ENCODE data around the gene LGR4. TPM values are rescaled to one million over a fixed set of nuclear protein-coding genes. Genes with fewer than 3 reads are reported as not detected.

The LGR4 gene
- total RNA-seq, 5 donors from 2014 or later (not counting 1 experiment from before 2014, with no cell fraction given): 0.68 to 2.4 (median 1.2) TPM

DNA sequence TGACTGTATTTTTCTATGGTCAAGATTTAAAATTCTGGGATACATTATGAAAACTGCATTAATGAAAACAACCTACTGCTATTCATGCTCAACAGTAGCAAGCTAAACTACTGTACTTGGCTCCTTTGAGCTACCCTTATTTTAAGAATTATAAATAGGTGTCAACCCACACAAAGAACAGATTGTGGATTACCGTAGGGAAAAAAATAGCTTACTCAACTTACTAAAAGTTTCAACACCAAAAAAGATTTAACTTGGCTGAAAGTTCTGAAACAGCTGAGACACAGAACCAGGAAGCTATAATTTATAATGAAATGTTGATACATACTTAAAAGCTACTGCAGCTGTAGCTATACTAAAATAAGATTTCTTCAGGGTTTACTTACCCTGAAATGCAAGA lies 23.9 kb upstream of the LGR4 start:
- ATAC-seq (replicated peaks in 1 of 4) (no peak), DNase-seq (no peak)
- POLR2A ChIA-PET: interaction anchor here in 1 of 2 donors (0.5 kb wide), 1 partner anchor 207 kb away, joined by 3 read pairs; no protein-coding TSS in a partner anchor
- Mint-ChIP-seq H3K9me3 (no peaks in the 10 kb centered on the region), H3K4me1 (peaks cover 14 to 27% (median 22%) of the 10 kb centered on the region in 3 donors), H3K27ac (no peak overlapping the region), H3K27me3 (no peaks in the 10 kb centered on the region), H3K4me3 (no peak overlapping the region), H3K36me3 (peaks cover 23% of the 10 kb centered on the region)
- H3K9me3 ChIP-seq: no peaks in the 10 kb centered on the region
- no peaks in the 10 kb centered on the region for H3K27me3 ChIP-seq (replicated peaks in 1 of 2; ENCODE audit: control insufficient read depth in 2 of 2, extremely low read depth in 1 of 2, insufficient read depth in 2 of 2, low read length in 1 of 2)
- no CpG with 5 or more reads among the region's 1 CpG for WGBS (ENCODE audit: insufficient coverage)
- CTCF ChIA-PET: interaction anchor here (0.6 to 7.9 kb wide), 12 partner anchors 10 to 311 kb away, joined by 3 to 82 read pairs (median 4); partner anchors contain the start of gene LGR4 (in 1 of the 2)
- H3K27ac ChIP-seq (ENCODE audit: low read length): no peak overlapping the region
- no peak overlapping the region for H3K4me3 ChIP-seq (ENCODE audit: control insufficient read depth in 1 of 2, extremely low read depth in 1 of 2, low read length in 1 of 2)
- no peaks in the 10 kb centered on the region for H3K4me1 ChIP-seq (ENCODE audit: control insufficient read depth in 1 of 2, extremely low read depth in 1 of 2, insufficient read depth in 2 of 2, low read length in 2 of 2)
- peaks cover 5 to 30% of the 10 kb centered on the region in 2 donors for H3K36me3 ChIP-seq (ENCODE audit: control insufficient read depth in 2 of 2, extremely low read depth in 1 of 2, insufficient read depth in 1 of 2, low read length in 1 of 2)

DNA sequence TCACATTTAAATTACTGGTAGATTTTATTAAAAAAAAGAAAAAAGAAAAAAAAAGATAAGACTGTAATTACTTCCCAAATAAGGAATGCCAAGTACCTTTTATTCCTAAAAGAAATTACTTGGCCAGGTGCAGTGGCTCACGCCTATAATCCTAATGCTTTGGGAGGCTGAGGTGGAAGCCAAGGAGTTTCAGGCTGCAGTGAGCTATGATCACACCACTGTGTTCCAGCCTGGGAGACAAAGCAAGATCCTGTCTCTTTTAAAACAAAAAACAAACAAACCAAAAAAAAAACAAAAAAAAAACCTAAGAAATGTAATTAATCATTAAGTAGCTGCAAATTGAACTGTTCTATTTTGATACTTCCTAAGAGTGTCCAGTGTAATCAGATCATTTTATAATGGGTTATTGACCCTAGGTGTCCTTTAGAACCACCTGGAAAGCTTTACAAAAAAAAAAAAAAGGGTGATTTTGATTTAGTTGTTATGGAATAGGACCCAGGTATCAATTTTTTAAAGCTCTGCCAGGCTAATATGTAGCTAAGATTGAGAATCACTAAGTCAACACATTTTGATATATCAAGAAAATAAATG lies 23.2 kb upstream of the LGR4 start:
- no peak overlapping the region for H3K4me3 Mint-ChIP-seq
- Histone ChIP-seq H3K27me3 (replicated peaks in 1 of 2; ENCODE audit: control insufficient read depth in 2 of 2, extremely low read depth in 1 of 2, insufficient read depth in 2 of 2, low read length in 1 of 2) (no peaks in the 10 kb centered on the region), H3K36me3 (ENCODE audit: control insufficient read depth in 2 of 2, extremely low read depth in 1 of 2, insufficient read depth in 1 of 2, low read length in 1 of 2) (peaks cover 5 to 31% of the 10 kb centered on the region in 2 donors), H3K9me3 (no peaks in the 10 kb centered on the region), H3K4me1 (ENCODE audit: control insufficient read depth in 1 of 2, extremely low read depth in 1 of 2, insufficient read depth in 2 of 2, low read length in 2 of 2) (no peaks in the 10 kb centered on the region), H3K4me3 (ENCODE audit: control insufficient read depth in 1 of 2, extremely low read depth in 1 of 2, low read length in 1 of 2) (no peak overlapping the region), H3K27ac (ENCODE audit: low read length) (no peak overlapping the region)
- CTCF ChIA-PET: interaction anchor here (0.6 to 7.9 kb wide), 12 partner anchors 9 to 1856 kb away, joined by 3 to 82 read pairs (median 3); partner anchors contain the start of gene CCDC34 (in 1 of the 2)
- H3K27ac Mint-ChIP-seq: no peak overlapping the region
- WGBS (ENCODE audit: insufficient coverage): no CpG with 5 or more reads among the region's 1 CpG
- no peaks in the 10 kb centered on the region for H3K27me3 Mint-ChIP-seq
- no peaks in the 10 kb centered on the region for H3K9me3 Mint-ChIP-seq
- peaks cover 29% of the 10 kb centered on the region for H3K36me3 Mint-ChIP-seq
- POLR2A ChIA-PET: interaction anchor here in 1 of 2 donors (0.5 to 0.7 kb wide), 3 partner anchors 11 to 206 kb away, joined by 3 to 4 read pairs (median 4); partner anchors contain the start of gene LIN7C
- peaks cover 14 to 26% (median 22%) of the 10 kb centered on the region in 3 donors for H3K4me1 Mint-ChIP-seq
- ATAC-seq (replicated peaks in 1 of 4) (no peak), DNase-seq (no peak)

DNA sequence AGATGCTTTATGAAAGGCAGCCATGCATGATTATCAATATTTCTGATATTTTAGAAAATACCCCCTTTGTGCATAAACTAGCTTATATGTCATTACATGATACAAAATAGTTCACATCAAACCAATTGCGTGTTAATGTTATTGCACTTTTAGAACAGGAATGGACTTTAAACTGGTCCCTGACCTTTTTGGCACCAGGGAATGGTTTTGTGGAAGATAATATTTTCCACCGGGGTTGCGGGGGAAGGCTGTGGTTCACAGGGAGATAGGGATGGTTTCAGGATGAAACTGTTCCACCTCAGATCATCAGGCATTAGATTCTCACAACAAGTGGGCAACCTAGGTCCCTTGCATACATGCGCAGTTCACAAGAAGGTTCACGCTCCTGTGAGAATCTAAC lies 16.5 kb upstream of the LGR4 start:
- no peak overlapping the region for H3K4me3 ChIP-seq (ENCODE audit: control insufficient read depth in 1 of 2, extremely low read depth in 1 of 2, low read length in 1 of 2)
- DNase-seq (no peak), ATAC-seq (replicated peaks in 1 of 4) (no peak)
- no peak overlapping the region for H3K27ac ChIP-seq (ENCODE audit: low read length)
- Mint-ChIP-seq H3K27ac (no peak overlapping the region), H3K27me3 (no peaks in the 10 kb centered on the region), H3K9me3 (no peaks in the 10 kb centered on the region), H3K4me3 (no peak overlapping the region), H3K36me3 (peaks cover 16% of the 10 kb centered on the region), H3K4me1 (no peaks in the 10 kb centered on the region)
- H3K4me1 ChIP-seq (ENCODE audit: control insufficient read depth in 1 of 2, extremely low read depth in 1 of 2, insufficient read depth in 2 of 2, low read length in 2 of 2): no peaks in the 10 kb centered on the region
- CTCF ChIA-PET: interaction anchor here in 1 of 2 donors (1.0 to 1.6 kb wide), 2 partner anchors 8 to 123 kb away, joined by 3 to 4 read pairs; no protein-coding TSS in a partner anchor
- no peaks in the 10 kb centered on the region for H3K27me3 ChIP-seq (replicated peaks in 1 of 2; ENCODE audit: control insufficient read depth in 2 of 2, extremely low read depth in 1 of 2, insufficient read depth in 2 of 2, low read length in 1 of 2)
- POLR2A ChIA-PET: no interaction called here
- H3K9me3 ChIP-seq: no peaks in the 10 kb centered on the region
- whole genome bisulfite sequencing (ENCODE audit: insufficient coverage): 100% methylated on average over 2 of the region's 5 CpGs
- peaks cover 0 to 16% of the 10 kb centered on the region in 2 donors for H3K36me3 ChIP-seq (ENCODE audit: control insufficient read depth in 2 of 2, extremely low read depth in 1 of 2, insufficient read depth in 1 of 2, low read length in 1 of 2)

DNA sequence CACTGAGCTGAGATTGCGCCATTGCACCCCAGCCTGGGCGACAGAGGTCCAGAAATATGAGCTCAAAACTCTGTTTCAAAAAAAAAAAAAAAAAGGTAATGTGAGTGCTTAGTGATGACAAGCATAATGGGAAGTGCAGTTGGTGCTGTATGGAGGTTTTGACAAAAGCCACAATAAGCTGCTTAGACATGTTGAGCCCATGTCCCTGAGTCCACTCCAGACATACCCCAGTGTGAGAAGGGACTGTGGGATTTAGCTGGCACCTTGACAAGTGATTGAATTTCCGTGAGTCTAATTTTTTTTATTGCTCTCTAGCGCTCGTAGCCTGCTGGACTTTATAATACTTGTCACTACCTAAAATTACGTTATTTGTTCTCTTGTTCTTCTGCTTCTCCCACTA lies 15.1 kb upstream of the LGR4 start:
- H3K4me3 ChIP-seq (ENCODE audit: control insufficient read depth in 1 of 2, extremely low read depth in 1 of 2, low read length in 1 of 2): no peak overlapping the region
- ATAC-seq (replicated peaks in 1 of 4): no peak
- H3K27me3 ChIP-seq (replicated peaks in 1 of 2; ENCODE audit: control insufficient read depth in 2 of 2, extremely low read depth in 1 of 2, insufficient read depth in 2 of 2, low read length in 1 of 2): no peaks in the 10 kb centered on the region
- no peaks in the 10 kb centered on the region for H3K4me1 ChIP-seq (ENCODE audit: control insufficient read depth in 1 of 2, extremely low read depth in 1 of 2, insufficient read depth in 2 of 2, low read length in 2 of 2)
- ChIA-PET CTCF (interaction anchor here (0.6 to 5.8 kb wide), 9 partner anchors 10 to 1505 kb away, joined by 3 to 82 read pairs (median 4); partner anchors contain the start of gene LGR4 (in 1 of the 2)), POLR2A (no interaction called here)
- H3K27ac ChIP-seq (ENCODE audit: low read length): no peak overlapping the region
- peaks cover 0 to 14% of the 10 kb centered on the region in 2 donors for H3K36me3 ChIP-seq (ENCODE audit: control insufficient read depth in 2 of 2, extremely low read depth in 1 of 2, insufficient read depth in 1 of 2, low read length in 1 of 2)
- no peak overlapping the region for H3K4me3 Mint-ChIP-seq
- H3K36me3 Mint-ChIP-seq: peaks cover 16% of the 10 kb centered on the region
- no peak for DNase-seq
- no peaks in the 10 kb centered on the region for H3K9me3 Mint-ChIP-seq
- 100% methylated on average over 1 of the region's 6 CpGs for WGBS (ENCODE audit: insufficient coverage)
- H3K27ac Mint-ChIP-seq: no peak overlapping the region
- H3K27me3 Mint-ChIP-seq: no peaks in the 10 kb centered on the region
- no peaks in the 10 kb centered on the region for H3K9me3 ChIP-seq
- H3K4me1 Mint-ChIP-seq: no peaks in the 10 kb centered on the region

DNA sequence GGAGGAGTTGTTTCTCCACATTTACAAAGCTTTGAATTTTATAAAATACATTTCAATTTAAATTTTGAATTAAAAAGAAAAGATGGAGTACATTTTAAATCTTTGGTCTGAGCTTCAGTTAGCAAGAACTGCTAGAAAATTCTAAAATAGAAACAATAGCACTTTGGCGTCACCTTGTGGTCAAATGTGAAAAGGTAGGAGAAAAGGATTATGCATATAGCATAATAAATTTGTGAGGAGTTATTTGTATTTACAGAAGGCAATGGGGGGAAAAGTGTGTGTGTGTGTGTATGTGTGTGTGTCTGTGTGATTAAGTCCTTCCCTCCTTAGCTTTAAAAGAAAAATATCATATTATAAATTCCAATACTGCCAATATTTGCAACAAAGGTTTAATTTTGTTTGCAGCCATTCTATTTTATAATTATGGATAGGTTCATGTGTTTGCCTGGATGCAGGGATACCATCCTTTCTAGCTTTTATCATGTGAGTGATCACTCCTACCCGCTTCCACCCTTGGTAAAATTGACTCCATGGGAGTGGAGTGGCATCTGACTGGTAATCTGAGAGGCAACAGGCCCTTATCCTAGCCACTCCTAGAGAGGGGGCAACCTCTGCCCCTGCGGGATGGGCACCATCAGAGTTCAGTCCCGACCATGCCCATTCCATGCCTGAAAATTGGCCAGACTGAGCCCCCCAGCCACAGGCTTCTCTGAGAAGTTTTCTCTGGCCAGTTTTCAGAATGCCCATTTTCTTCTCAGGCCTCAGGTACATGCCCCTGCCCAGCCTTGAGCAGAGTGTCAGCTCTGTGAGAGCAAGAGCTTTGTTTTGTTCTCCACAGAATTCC lies 13.6 kb upstream of the LGR4 start:
- Histone ChIP-seq H3K4me3 (ENCODE audit: control insufficient read depth in 1 of 2, extremely low read depth in 1 of 2, low read length in 1 of 2) (no peak overlapping the region), H3K9me3 (no peaks in the 10 kb centered on the region), H3K27ac (ENCODE audit: low read length) (no peak overlapping the region), H3K4me1 (ENCODE audit: control insufficient read depth in 1 of 2, extremely low read depth in 1 of 2, insufficient read depth in 2 of 2, low read length in 2 of 2) (no peaks in the 10 kb centered on the region), H3K36me3 (ENCODE audit: control insufficient read depth in 2 of 2, extremely low read depth in 1 of 2, insufficient read depth in 1 of 2, low read length in 1 of 2) (peaks cover 0 to 4% of the 10 kb centered on the region in 2 donors), H3K27me3 (replicated peaks in 1 of 2; ENCODE audit: control insufficient read depth in 2 of 2, extremely low read depth in 1 of 2, insufficient read depth in 2 of 2, low read length in 1 of 2) (no peaks in the 10 kb centered on the region)
- ATAC-seq (replicated peaks in 1 of 4): peak in 2 of 4 experiments; percentile 46 to 51
- POLR2A ChIA-PET: interaction anchor here in 1 of 2 donors (0.6 kb wide), 1 partner anchor 123 kb away, joined by 3 read pairs; no protein-coding TSS in a partner anchor
- WGBS (ENCODE audit: insufficient coverage): 76% methylated on average over 3 of the region's 4 CpGs
- Mint-ChIP-seq H3K4me1 (no peaks in the 10 kb centered on the region), H3K27ac (no peak overlapping the region), H3K27me3 (no peaks in the 10 kb centered on the region), H3K4me3 (no peak overlapping the region), H3K9me3 (no peaks in the 10 kb centered on the region), H3K36me3 (peaks cover 6% of the 10 kb centered on the region)
- CTCF ChIA-PET: interaction anchor here (0.5 to 5.8 kb wide), 28 partner anchors 10 to 1204 kb away, joined by 3 to 82 read pairs (median 4); partner anchors contain the start of genes LGR4 (in 1 of the 2) and LIN7C (in 1 of the 2)
- peak in 11 of 35 experiments; percentile 11 to 73 (median 26) for DNase-seq

DNA sequence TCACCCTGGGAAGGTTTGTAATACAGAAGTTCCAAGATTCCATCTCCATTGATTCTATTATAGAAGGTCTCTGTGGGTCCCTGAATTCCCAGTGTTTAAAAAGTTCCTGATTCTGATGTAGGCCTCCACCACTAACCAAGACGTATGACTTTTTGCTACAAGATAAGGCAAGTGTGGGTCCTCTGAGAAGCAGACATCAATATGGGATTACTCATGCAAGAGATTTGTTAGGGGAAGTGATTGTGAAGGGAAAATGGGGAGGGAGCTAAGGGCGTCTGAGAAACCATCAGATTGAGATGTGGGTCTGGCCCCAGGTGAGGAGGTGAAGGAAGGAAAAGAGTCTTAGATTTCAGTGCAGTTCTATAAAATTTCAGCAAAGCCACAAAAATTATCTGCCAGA lies 10.2 kb upstream of the LGR4 start:
- ChIA-PET CTCF (interaction anchor here (1.3 to 5.8 kb wide), 3 partner anchors 14 to 299 kb away, joined by 3 to 82 read pairs (median 7); no protein-coding TSS in a partner anchor), POLR2A (no interaction called here)
- no peak for DNase-seq
- no peaks in the 10 kb centered on the region for H3K4me1 ChIP-seq (ENCODE audit: control insufficient read depth in 1 of 2, extremely low read depth in 1 of 2, insufficient read depth in 2 of 2, low read length in 2 of 2)
- Mint-ChIP-seq H3K27me3 (no peaks in the 10 kb centered on the region), H3K4me3 (no peak overlapping the region), H3K27ac (no peak overlapping the region), H3K36me3 (no peaks in the 10 kb centered on the region), H3K4me1 (no peaks in the 10 kb centered on the region), H3K9me3 (no peaks in the 10 kb centered on the region)
- no peaks in the 10 kb centered on the region for H3K9me3 ChIP-seq
- no peaks in the 10 kb centered on the region for H3K27me3 ChIP-seq (replicated peaks in 1 of 2; ENCODE audit: control insufficient read depth in 2 of 2, extremely low read depth in 1 of 2, insufficient read depth in 2 of 2, low read length in 1 of 2)
- H3K4me3 ChIP-seq (ENCODE audit: control insufficient read depth in 1 of 2, extremely low read depth in 1 of 2, low read length in 1 of 2): no peak overlapping the region
- H3K36me3 ChIP-seq (ENCODE audit: control insufficient read depth in 2 of 2, extremely low read depth in 1 of 2, insufficient read depth in 1 of 2, low read length in 1 of 2): no peaks in the 10 kb centered on the region
- WGBS (ENCODE audit: insufficient coverage): 80% methylated on average over 1 of the region's 2 CpGs
- no peak overlapping the region for H3K27ac ChIP-seq (ENCODE audit: low read length)
- ATAC-seq (replicated peaks in 1 of 4): no peak
